ENCODE measurements around the gene RNF223.
A peak's percentile ranks its signal among the peaks of the same experiment; 100 is the strongest.

- TF ChIP-seq ZFP1 (CRISPR knock-in tag; IDR thresholded peaks at IDR 0.05): 0 out of 2 replicates have a peak, but pooled peaks have one; percentile 18
- TF ChIP-seq PRDM15 (CRISPR knock-in tag; IDR thresholded peaks at IDR 0.05): no peak
- peak; percentile 33 for TF ChIP-seq CTCF (CRISPR knock-in tag; IDR thresholded peaks at IDR 0.05)
- no peak for TF ChIP-seq IKZF1 (IDR thresholded peaks at IDR 0.05)
- TF ChIP-seq ZNF629 (CRISPR knock-in tag; conservative IDR thresholded peaks at IDR 0.05): no peak
- no peak for TF ChIP-seq HDAC6 (IDR thresholded peaks at IDR 0.05; ENCODE audit: low read depth, low read length)
- no peak for TF ChIP-seq E2F1 (CRISPR knock-in tag; IDR thresholded peaks at IDR 0.05)
- 0 out of 2 replicates have a peak, but pooled peaks have one; percentile 16 for TF ChIP-seq PPARG (CRISPR knock-in tag; conservative IDR thresholded peaks at IDR 0.05)
- no peak for TF ChIP-seq CC2D1A (CRISPR knock-in tag; IDR thresholded peaks at IDR 0.05)
- TF ChIP-seq MEIS2 (CRISPR knock-in tag; IDR thresholded peaks at IDR 0.05): peak; percentile 52; the same call in 1 of the 2 replicates
- TF ChIP-seq SMAD1 (CRISPR knock-in tag; IDR thresholded peaks at IDR 0.05; ENCODE audit: borderline replicate concordance, low read depth): 0 out of 2 replicates have a peak, but pooled peaks have one; percentile 40
- peak; percentile 53; the same call in 1 of the 2 replicates for TF ChIP-seq ZNF431 (CRISPR knock-in tag; IDR thresholded peaks at IDR 0.05; ENCODE audit: borderline replicate concordance, low read depth)
These were observed 15.8 kb downstream of the RNF223 start for GRCh38 chr1:1058088-1058905.

Data from HepG2 (cell line).